Measurements from ENCODE around the gene TFF2.

DNA sequence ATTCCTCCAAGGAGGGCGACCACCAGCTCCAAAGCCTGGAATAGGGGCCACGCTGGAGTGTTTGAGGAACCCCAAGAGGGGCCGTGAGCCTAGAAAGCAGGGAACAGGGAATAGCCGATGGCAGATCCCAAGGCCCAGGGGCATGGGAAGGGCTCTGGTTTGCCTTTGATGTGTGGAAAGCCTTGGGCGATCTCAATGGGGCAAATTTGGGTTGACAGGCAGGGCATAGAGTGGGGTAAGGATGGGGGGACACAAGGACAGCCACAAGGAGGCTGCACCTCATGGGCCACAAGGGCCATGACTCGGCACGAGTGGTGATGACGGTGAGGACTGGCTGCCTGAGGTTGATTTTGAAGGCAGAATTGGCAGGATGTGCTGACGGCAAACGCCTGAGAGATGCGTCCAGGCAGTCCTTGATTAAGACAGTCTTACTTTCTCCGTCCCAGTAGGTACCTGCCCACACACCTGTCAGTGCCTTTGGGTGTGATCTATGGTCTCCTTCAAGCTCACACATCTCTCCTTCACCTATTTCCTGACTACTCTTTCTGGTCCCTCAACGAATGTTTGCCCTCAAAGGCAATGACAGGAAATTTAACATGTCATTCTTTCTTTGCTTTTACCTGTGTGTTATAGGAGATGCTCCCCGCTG, 47.1 kb upstream of the TFF2 start:
- TF ChIP-seq TCF7L2 (IDR thresholded peaks at IDR 0.05; ENCODE audit: low read depth, low read length) (no peak), CTCF (IDR thresholded peaks at IDR 0.05) (no peak), POLR2AphosphoS5 (IDR thresholded peaks at IDR 0.05; ENCODE audit: low read depth, low read length) (no peak)

Data from Panc1 (cell line).